Stimulated activated CD8-positive, alpha-beta memory T cell treated with anti-CD3 and anti-CD28 coated beads, Interleukin-15, amount 100 ng/mL, for 1 hour (primary cell): ENCODE data around the gene LPAR2.

Experiments
- DNase-seq: peaks from one replicate; pipeline ENCODE4 v3.0.0-alpha.2; 2020; ENCODE audit warnings: low read depth

The LPAR2 gene

DNA sequence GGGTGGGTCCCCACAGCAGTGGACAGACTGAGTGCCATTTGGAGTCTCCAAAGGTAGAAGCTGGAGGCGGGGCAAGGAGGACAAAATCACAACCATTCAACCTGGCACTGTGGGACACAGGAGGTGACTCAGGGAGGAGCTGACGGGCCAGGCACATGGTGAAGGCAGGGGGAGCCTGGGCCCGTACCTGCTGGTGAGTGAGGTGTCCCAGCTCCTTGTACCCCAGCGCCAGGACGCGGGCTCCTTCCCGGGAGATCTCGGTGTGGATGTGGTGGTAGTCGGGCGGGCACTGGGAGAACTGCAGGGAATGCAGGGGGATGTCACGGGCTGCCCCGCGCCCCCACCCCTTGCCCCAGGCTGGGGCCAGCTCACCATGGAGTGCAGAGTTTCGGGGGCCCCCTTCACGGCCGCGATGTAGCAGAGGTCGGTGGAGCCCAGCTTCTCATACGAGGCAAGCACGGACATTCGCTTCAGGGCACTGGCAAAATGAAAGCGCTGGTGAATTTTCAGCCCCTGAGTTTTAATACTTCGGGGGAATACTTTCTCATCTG is 25.7 kb upstream of the LPAR2 start:
- no peak for DNase-seq

DNA sequence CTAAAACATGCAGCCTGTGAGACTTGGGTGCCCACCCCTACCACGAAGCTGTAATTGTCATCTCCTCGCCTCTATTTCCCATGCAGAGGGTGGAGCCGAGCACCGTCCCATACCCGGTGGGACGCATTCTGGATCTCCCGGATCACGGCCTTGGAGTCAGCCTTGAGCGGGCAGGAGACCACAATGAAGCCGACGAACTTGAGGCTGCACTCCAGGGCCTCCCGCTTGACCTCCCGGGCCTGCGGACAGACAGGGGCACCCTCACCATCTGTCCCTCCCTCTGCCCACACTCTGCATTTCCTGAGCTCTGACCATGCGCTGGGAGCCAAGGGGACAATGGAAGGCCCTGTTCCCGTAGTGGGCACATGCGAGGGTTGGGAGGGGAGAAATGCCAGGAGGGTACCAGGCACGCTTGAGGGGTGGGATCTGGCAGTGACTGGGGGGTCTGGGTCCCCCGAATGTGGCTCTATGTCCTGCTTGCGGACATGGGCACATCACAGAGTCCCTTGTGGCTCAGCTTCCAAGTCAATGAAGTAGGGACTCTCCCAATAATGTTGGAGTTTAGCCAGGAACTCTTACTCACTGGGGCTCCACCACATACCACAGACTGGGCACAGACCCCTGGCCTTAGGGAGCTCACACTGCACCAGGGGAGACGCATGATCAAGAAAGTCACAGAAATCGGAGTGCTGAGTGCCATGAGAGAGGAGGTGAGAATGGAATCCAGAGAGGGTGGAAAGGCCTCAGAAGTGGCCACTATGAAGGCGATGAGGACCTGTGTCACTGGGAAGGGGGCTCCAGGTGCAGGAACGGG is 24.7 kb upstream of the LPAR2 start:
- DNase-seq, result no peak

DNA sequence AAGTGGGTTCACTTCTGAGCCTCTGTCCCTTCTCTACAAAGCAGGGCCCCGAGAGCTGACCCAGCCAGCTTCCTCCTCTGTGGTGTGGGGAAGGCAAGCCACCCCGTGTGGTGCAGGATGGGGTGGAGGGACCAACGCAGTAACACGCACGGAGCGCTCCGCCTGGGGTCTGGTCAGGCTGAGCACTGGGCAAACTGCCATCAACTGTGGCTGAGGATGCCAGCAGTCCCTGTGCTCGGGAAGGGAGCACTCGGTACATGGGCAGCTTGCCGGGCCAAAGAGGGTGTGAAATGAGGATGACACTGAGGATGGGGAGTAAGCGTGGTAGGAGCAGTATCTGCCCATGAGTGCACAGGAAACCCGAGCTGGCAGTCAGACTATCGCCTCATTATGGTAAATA is 23.1 kb upstream of the LPAR2 start:
- no peak for DNase-seq

DNA sequence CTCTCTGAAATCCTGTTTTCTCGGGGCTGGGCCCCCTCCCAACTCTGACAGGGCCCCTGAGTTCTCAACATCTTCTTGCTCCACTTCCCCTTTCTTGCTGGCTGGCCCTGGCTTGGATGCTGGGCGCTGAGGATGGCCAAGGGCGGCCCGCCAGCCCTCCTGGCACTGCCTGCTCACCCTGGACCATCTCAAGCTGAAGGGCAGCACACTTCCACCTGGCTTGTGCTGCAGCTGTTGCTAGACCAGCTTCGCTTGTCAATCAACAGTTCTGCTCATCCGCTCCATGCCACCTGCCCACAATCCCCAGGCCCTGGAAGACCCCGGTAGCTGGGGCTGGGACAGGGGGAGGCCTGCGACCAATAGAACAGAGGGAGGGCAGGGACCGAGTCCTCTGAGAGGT is 22.3 kb upstream of the LPAR2 start:
- DNase-seq, result no peak

DNA sequence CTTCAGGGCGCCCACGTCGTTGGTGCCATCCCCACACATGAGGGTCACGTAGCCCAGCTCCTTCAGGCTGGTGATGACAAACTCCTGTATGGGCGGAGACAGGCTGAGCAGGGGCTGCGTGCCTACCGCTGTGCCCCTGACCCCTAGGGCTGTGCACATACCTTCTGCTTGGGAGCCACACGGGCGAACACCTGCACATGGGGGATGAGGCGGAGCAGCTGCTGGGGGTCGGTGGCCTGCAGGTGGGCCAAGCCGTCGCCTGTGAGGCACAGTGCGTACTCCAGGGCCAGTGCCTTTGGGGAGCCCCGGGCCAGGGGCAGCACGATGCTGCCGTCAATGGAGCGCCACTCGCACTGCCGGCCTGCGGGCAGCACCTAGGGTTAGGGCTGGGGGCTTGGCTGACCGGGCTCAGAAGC is 21.6 kb upstream of the LPAR2 start:
- no peak for DNase-seq

DNA sequence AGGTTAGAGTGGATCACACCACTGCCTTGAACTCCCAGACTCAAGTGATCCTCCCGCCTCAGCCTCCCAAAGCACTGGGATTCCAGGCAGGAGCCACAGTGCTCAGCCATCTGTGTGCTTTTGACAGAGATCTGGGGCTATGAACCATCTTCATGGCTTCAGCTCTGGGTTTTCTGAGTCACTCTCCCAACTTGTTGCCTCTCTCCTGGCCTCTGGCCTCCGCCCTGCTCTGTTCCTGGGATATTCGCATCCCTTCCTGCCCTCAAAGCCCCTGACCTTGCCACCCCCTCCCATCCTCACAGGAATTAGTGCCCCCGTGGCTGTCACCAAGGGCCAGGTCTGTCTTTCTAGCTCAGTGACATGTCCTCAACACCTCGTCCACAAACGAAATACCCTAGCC is 21.1 kb upstream of the LPAR2 start:
- no peak for DNase-seq

DNA sequence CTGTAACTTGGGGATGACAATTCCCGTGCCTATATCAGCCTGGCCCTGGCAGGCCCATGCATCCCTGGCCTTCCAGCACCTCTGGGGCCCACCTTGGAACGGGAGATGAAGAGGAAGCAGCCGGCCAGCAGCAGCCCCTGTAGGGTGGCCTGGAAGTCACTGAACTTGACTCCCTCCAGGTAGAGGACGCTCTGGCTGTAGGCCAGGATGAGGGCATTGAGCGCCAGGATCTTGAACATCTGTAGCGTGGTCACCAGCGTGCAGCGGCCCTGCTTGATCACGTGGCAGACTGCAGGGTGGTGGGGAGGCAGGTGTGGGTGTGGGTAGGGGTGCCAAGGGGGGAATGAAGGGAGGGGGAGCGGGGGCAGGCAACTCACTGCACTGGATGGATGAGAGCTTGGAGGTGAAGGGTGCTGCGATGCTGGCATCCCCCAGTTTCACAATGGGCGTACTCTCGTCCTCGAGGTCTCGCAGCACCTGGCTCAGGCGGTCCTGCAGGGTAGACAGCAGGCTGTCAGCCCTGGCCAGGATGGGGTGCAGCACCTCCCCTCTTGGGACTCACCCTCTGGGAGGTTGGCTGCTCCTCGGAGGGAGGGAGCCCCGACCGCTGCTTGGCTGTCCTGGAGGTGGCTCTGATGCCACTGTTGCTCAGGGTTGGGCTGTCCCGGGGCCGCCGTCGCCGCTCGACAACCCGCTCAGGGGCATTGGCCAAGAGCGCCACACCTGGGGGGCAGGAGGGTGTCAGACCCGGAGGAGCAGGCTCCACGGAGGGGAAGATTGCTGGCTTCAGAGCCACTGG is 19.2 kb upstream of the LPAR2 start:
- no peak for DNase-seq

DNA sequence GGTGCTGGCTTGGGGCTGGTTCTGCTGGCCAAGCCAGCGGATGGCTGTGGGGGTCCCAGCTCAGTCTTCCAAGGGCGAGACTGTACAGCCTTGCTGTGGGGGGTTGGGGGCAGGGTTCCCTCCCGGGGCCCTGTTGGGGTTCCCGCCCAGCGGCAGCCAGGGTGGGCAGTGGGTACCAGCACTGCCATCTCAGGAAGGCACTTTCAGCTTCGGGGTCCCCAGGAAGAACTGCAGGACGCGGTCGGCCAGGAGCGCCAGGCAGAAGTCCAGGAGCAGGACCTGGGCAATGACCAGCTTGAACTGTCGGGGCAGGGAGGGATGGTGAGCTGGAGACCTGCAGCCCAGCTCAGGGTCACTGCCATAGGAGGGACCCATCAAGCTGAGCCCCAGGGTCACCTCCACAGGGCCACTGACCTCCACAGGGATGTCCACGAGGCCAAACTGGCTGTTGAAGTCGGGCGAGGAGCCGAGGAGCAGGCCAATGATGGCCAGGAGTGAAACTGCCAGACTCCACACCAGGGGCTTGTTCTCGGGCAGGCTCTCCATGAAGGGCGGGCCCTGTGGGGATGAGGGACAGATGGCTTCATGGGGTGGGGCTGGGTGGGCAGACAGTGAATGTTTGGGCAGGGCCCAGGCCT is 17.3 kb upstream of the LPAR2 start:
- DNase-seq, result no peak

DNA sequence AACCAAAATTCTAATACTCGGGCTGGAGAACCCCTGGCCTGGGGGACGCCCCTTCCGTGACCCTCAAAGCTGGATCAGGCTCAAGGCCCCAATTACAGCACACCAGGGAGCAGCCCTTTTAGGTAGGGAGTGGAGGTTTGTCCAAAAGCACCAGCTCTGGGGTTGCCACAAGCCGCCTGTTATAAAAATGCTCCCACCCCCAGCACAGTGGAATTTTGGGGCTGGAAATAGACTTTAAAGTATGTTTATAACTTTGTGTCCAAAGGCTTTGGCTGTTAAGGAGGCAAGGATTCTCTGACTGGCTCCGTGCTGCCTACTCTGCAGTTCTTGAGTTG is 16.0 kb upstream of the LPAR2 start:
- no peak for DNase-seq

DNA sequence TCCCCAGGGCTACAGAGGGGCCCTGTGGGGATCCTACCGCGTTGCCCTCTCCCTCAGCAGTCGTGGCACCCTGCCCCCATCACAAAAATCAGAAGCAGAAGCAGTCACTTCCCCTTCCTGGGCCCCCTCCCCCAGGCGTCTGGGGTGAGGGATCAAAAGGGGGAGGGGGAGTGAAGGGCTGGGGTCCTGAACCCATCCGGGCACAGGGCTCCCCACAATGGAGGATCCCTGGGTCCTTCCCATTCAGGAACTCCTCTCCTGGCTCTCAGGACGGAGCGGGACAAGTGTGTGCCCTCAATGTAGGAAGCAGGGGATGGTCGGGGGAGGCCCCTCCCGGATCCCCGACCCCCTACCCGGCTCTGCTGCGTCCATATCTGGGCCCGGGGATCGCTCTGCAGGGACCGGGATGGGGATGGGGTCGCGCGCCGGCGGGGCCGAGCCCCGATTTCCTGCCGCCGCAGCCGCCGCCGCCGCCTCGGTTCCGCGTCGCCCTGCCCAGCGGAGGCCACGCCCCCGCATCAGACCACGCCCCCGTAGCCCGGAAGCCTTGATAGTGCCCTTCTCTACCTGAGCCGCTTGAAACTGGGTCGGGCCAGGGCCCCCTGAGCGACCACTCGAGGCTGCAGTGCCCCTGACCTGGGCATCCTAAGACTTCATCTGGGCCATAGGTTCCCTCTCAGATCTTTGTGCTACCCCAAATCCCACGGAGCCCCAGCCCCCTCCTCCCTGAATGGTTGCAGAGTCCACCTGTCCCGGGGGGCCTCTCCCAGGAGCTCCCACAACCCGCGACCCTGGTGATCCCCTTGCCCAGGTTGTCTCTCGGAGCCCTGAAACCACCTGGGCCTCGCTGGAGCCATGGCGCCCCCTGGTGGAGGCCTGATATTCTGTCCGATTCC is 15.4 kb upstream of the LPAR2 start, which contains the start of gene GMIP:
Gene GMIP, minus strand, starts transcription at position 500 of the 896 bp plus-strand sequence. Its CDS starts 128 bp downstream, at position 372.
- peak; percentile 84 for DNase-seq

DNA sequence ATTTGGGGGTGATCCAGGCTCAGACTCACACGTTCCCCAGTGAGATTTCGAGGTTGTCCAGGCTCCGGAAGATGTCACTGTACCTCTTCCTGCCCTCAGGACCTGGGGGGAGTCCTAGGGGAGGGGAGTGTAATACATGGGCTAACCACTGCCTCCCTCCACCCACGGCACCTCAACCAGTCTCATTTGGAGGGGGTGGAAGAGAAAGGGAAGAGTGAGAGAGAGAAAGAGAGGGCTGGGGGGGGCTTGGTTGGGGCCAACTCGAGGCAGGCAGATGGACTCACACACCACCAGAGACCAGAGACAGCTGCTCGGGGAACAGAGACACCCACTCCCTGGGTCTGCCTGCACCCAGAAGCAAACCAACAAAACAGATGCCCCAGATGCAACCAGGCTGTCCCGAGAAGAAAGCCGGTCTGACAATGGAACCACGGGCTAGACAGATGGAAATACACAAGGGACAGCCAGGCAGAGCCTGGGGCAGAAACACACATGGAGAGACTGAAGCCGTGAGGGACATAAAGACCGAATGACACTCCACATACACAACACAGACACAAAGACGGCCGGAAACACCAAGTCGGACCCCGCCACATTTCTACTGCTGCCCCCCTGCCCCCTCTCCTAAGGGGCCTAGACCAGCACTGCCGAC is 14.6 kb upstream of the LPAR2 start:
- no peak for DNase-seq

DNA sequence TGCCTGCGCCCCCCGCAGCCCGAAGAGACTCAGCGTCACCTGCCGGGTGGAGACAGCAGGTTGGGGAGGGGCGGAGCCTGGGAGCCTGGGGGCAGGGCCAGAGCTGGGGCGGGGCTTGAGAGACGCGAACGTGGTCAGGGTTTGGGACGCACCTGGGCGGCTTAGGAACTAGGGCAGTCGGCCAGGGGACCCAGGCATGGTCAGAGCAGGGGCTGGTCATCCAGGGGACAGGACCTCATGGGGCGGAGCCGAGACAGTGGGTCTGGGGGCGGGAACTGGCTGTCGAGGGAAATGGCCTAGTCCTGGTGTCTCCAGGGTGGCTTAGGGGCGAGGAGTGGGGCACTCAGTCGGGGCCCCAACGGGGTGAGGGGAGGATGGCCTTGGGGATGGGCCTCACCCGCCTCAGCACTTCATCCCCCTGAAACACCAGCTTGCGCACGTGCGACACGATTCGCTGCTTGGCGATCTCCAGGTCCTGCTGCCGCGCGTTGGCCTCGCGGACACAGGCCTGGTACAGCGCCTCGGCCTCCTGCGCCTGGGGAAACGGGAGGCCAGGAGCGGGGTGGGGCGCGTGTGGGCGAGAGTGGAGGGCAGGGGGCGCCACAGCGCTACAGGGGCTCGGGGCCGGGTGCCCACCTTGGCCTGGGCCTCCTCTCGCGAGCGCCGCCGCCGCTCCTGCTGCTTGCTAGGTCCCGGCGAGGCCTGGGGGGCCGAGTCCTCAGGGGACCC is 9.7 kb upstream of the LPAR2 start:
- DNase-seq, result no peak

DNA sequence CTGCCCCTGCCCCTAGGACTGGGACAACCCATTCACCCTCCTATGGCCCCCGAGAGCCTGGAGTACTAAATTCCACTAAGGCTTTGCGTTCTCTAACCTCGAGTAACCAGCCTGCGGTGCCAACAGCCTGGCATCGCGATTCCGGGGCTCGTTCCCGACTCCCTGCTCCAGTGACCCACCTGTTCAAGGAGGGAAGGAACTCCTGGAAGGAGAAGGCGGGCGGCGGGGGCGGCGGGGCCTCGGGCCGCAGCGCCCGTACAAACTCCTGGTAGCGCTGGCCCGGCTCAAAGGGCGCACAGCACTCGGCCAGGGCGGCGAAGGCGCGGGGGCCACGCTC is 9.1 kb upstream of the LPAR2 start:
- DNase-seq, result no peak

DNA sequence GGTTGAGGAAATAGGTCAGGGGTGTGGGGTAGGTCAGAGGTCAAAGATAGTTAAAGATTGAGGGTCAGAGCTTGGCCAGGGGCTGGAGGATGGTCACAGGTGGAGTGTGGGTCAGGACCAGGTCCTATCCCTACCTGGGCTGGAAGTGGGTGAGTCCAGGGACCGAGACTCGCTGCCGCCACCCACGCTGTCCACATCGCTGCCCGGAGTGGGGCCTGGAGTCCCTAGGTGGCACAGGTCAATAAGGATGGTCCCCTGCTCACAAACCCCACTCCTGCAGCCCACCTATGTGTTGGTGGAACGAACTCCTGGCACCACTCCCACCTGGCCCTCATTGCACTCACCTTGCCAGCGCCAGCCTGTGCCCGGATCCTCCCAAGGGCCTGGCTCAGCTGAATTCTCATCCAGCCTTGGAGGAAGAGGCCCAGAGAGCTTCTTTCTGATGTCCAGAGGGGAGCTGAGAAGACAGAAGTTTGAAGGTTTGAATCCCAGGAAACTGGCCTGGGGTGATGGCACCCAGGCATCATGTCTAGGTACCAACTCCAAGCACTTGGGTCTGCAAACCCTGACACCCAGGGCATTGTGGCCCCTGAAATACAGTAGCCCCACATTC is 8.7 kb upstream of the LPAR2 start:
- DNase-seq, result no peak

DNA sequence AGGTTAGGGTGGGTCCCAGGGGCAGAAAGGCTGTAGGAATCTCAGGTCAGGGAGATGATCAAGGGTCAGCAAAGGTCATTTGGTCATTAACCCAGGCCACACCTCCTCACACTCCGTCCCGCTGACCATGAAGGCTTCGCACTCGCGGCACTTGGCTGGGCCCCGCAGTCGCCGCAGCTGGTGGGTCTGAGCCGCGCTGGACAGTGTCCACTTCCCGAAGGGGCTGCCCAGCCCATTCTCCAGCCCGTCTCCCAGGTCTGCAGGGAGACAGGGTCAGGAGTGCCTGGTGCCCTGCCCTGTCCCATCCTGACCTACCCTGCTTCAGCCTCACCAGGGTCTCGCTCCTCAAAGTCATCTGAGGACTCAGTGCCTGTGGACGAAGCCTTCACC is 7.3 kb upstream of the LPAR2 start:
- no peak for DNase-seq

DNA sequence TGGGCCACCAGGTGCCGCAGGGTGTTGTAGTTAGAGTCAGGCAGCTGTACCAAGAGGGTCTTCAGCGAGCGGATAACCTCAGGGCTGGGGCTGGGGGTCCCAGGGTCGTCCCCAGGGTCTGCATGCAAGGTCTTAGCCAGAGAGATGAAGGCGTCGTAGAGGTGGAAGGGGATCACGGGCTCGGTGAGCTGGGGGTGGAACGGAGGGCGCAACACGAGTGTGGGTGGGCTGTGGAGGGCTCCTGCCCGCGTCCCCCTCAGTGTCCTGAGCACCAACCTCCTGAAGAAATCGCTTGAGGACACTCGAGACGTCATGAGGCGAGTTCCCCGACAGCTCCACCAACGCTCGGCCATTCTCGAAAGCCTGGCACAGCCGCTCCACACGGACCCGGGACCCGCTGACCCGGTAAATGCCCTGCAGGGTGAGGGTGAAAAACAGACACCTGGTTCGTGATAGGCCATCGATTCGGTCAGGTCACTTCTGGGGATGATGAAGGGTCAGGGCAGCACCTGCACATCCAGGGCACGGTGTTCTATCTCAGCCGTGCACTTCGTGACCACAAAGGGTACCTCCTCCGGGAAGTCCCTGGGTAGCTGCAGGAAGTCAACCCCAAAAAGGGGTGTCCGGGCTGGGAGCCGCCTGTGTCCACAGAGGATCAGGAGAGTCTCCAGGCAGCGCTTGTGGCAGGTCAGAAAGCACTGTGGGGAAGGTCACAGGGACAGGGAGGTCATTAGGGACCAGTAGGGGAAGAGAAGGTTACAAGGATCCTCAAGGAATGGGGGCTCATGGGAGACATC is 6.7 kb upstream of the LPAR2 start:
- no peak for DNase-seq

DNA sequence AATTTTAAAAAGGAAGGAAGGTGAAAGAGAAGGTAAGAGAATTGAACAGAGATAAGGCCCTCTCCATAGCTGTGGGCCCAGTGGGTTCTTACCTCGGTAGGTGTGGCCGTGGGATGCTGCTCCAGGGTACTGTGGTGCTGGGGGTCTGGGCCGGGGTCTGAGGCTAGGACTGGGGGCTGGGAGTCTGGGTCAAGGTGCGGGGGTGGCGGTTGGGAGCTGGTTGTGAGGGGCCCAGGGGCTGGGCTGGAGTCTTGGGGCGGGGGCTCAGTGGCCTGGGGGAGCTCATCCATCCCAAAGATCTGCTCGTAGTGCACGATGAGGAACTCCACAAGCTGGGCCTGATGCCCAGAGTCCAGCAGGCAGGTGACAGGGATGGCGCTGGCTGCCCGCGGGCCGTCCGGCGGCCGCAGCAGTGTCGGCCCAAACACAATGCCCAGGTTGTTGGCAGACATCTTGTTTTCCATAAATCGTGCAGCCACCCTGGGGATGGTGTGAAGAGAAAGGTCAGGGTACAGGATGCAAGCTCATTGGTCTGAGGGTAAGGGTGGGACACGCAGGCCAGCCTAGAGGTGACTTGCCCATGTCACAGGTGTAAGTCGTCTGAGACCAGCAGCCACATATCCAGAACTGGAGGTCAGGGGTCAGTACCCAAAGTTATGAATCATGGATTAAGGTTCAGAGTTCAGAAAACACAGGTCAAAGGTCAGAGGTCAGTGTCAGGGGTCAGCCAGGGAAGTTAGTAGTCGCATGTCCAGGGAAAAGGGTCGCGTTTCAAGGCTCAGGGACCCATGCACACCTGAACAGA is 5.9 kb upstream of the LPAR2 start:
- DNase-seq, result no peak

DNA sequence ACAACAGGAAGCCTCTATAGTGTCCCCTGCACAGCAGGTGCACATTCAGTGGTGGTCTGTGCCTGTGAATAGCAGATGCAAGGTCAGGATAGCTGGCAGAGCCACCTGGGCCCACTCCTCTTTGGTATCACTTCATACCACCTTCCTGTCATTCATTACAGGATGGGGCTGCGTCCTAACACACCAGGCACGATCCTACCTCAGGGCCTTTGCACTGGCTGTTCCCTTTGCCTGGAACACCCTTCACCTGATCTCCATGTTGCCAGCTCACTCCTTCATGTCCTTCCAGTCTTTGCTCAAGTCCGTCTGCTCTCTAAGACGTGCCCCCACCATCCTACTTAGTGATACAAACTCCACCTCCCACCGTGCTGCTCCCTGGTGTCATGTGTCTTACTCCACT is 4.6 kb upstream of the LPAR2 start:
- DNase-seq, result no peak

DNA sequence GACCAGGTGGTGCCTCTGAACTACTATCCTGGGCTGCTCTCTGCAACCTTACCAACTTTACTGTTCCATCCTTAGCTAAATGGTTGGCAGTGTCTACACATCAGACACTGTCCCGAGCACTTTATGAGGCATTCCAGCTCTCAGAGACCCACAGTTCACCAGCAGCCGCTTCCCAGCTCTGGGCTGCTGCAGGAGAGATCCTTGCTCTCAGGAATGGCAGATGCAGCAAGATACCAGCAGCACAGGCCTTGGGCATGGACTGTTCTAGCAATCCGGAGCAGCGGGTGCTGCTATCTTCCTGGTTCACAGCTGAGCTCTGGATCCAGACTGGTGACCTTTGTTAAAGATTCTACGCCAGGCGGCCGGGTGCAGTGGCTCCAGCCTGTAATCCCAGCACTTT is 3.3 kb upstream of the LPAR2 start:
- no peak for DNase-seq
